WERI-Rb-1 (cell line): Measurements from ENCODE around the gene RGMA.
A peak's percentile ranks its signal among the peaks of the same experiment; 100 is the strongest.
"Not testable (repeated sequence)": the region's sequence is repeated elsewhere in the genome, so short reads cannot be mapped to it uniquely, and the experiment has no call there.

Experiments used
- DNase-seq: peaks from one replicate; pipeline ENCODE4 v3.0.0-alpha.2; 2020
- H3K27ac ChIP-seq: fragments of 250-450 bp; sonication (Bioruptor Pico); 2 replicates; pipeline ENCODE4 v1.5.1; 2020; ENCODE audit warnings: mild to moderate bottlenecking, moderate library complexity
- H3K27me3 ChIP-seq: fragments of 250-450 bp; sonication (Bioruptor Pico); 2 replicates; pipeline ENCODE4 v1.5.1; 2021; ENCODE audit warnings: mild to moderate bottlenecking, low read depth, moderate library complexity; ENCODE audit not compliant: insufficient read depth, severe bottlenecking
- H3K36me3 ChIP-seq: fragments of 250-450 bp; sonication (Bioruptor Pico); 2 replicates; pipeline ENCODE4 v1.5.1; 2020; ENCODE audit warnings: mild to moderate bottlenecking, moderate library complexity
- H3K4me3 ChIP-seq: 2 replicates; pipeline ENCODE4 v1.5.1; 2011; ENCODE audit warnings: low read depth, mild to moderate bottlenecking, control low read depth, low read length
- H3K9me3 ChIP-seq: fragments of 250-450 bp; sonication (Bioruptor Pico); 2 replicates; pipeline ENCODE4 v1.5.1; 2021; ENCODE audit warnings: mild to moderate bottlenecking, moderate library complexity; ENCODE audit not compliant: severe bottlenecking
- CTCF ChIP-seq: IDR thresholded peaks from 2 replicates; pipeline ENCODE4 v1.5.1; 2011; ENCODE audit warnings: low read depth, mild to moderate bottlenecking, control low read depth, inconsistent platforms, low read length

The RGMA gene

GRCh38 chr15:93041159-93041547, 47.9 kb downstream of the RGMA start:
- Histone ChIP-seq H3K4me3 (no peak overlapping the region), H3K27me3 (no peaks in the 10 kb centered on the region), H3K36me3 (no peaks in the 10 kb centered on the region), H3K27ac (no peak overlapping the region), H3K9me3 (peaks cover 3% of the 10 kb centered on the region)
- DNase-seq, result no peak
- TF ChIP-seq CTCF, result no peak

- H3K36me3 ChIP-seq, result no peaks in the 10 kb centered on the region
- no peaks in the 10 kb centered on the region for H3K27me3 ChIP-seq
- no peaks in the 10 kb centered on the region for H3K9me3 ChIP-seq
- no peak overlapping the region for H3K27ac ChIP-seq
- no peak overlapping the region for H3K4me3 ChIP-seq
- no peak for DNase-seq
- no peak for TF ChIP-seq CTCF
These were observed 48.5 kb downstream of the RGMA start for GRCh38 chr15:93040288-93041158.

- not testable (repeated sequence) for H3K27ac ChIP-seq, H3K36me3 ChIP-seq, DNase-seq, H3K27me3 ChIP-seq, H3K9me3 ChIP-seq, H3K4me3 ChIP-seq
These were observed 49.3 kb downstream of the RGMA start for GRCh38 chr15:93039562-93040287.

GRCh38 chr15:93037820-93038705, 50.9 kb downstream of the RGMA start:
- Histone ChIP-seq H3K9me3 (no peaks in the 10 kb centered on the region), H3K27me3 (no peaks in the 10 kb centered on the region), H3K36me3 (no peaks in the 10 kb centered on the region), H3K27ac (peak overlapping the region; percentile 8), H3K4me3 (no peak overlapping the region)
- no peak for TF ChIP-seq CTCF
- no peak for DNase-seq

GRCh38 chr15:93036951-93037819, 51.8 kb downstream of the RGMA start:
- DNase-seq, result peak; percentile 62
- 0 out of 2 replicates have a peak, but pooled peaks have one; percentile 15 for TF ChIP-seq CTCF
- Histone ChIP-seq H3K27me3 (no peaks in the 10 kb centered on the region), H3K27ac (peak overlapping the region; percentile 8), H3K4me3 (no peak overlapping the region), H3K9me3 (no peaks in the 10 kb centered on the region), H3K36me3 (no peaks in the 10 kb centered on the region)
